Mucosa of stomach (tissue), 1 donor: ENCODE data around the gene DPH1.

Experiments used
- H3K27me3 ChIP-seq: one replicate; pipeline ENCODE4 v1.7.0; 2013; ENCODE audit warnings: mild to moderate bottlenecking, low read length; ENCODE audit not compliant: control insufficient read depth, insufficient read depth
- H3K36me3 ChIP-seq: one replicate; pipeline ENCODE4 v1.7.0; 2013; ENCODE audit warnings: low read length; ENCODE audit not compliant: control insufficient read depth, insufficient read depth
- H3K4me1 ChIP-seq: one replicate; pipeline ENCODE4 v1.7.0; 2013; ENCODE audit warnings: mild to moderate bottlenecking, low read length; ENCODE audit not compliant: control insufficient read depth, insufficient read depth
- H3K4me3 ChIP-seq: one replicate; pipeline ENCODE4 v1.7.0; 2013; ENCODE audit warnings: low read length
- H3K9ac ChIP-seq: one replicate; pipeline ENCODE4 v1.7.0; 2013; ENCODE audit warnings: mild to moderate bottlenecking, low read length, moderate library complexity
- H3K9me3 ChIP-seq: one replicate; pipeline ENCODE4 v1.7.0; 2013; ENCODE audit warnings: mild to moderate bottlenecking, low read length, moderate library complexity; ENCODE audit not compliant: control insufficient read depth
- donor health status: Pancreatic carcinoma.

Gene DPH1

DNA sequence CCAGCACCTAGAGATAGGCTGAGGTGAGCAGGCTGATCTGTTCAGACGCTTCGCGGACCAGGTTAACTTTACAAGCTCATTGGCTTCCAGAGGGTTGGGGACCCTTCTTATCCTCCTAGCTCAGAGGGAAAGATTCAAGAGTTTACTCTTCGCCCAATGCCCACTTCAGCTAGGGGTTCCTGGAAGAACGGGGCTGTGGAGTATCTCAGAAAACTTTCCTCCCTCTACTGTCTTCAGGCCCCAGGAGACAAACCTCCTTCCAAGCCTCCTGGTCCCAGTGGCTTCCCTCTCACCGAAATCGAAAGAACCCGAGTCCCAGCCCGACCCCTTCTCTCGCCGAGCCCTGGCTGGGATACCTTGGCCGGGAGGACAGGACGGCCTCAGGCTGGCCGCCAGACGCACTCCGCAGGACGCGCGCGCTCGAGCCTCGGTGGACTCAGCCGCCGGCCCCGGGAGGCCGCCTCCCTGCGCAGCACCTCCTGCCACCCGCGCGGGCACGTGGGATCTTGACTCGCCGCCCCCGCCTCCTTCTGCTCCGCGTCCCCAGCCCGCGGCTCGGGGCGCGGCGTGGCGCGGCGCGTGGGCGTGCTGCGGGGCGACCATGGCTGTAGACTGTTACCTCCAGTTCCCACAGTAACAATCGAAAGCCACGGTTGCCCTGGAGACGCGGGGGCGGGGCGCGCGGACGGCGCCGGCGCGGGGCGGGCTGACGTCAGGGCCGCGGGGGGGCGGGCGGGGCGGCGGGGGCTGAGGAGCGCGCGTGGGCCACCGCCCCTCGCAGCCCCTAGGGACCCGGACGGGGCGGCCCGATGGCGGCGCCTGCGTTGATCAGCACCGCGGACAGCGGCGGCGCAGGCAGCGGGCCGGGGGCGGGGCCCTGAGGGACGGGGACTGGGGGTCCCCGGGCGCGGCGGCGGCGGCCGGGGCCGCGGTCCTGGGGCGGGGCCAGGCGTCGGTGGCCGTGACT, 19.7 kb downstream of the DPH1 start:
- no peaks in the 10 kb centered on the region for H3K36me3 ChIP-seq
- peaks cover 31% of the 10 kb centered on the region for H3K27me3 ChIP-seq
- H3K9ac ChIP-seq: peak overlapping the region; percentile 64
- H3K4me3 ChIP-seq: peak overlapping the region; percentile 56
- H3K9me3 ChIP-seq: no peaks in the 10 kb centered on the region
- peaks cover 24% of the 10 kb centered on the region for H3K4me1 ChIP-seq

DNA sequence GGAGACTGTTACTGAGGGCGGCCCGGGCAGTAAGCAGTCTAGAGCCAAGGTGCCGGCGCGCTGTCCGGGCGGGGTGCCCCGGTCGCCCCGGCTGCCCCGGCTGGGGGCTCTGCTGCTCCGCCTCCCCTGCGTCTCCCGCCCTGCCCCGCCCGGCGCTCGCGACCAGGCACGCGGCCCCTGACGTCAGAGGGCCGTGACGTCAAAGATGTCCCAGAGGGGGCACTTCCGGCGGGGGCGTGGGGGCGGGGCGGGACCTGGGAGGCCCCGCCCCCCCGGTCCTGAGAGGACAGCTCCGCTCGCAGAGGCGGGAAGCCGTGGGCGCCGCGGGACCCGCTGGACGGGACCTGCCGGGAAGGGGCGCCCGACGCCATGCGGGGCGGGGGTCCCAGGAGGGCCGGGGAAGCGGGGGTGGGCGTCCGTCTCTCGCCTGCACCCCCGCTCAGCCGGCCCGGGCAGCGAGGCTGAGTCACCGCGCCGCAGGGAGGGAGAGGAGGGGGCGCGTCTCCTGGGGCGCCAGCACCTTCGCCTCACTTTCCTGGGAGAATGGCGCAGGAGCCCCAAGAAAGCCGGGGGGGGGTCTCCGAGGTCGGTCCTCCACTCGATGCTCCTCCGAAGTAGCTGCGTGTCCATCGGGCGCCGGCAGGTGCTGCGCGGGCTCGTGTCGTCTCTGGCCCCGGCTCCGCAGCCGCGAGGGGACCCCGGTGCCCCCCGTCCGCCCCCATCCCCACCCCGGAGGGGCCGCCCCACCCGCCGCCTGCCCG, 20.5 kb downstream of the DPH1 start:
- peaks cover 39% of the 10 kb centered on the region for H3K27me3 ChIP-seq
- no peak overlapping the region for H3K9ac ChIP-seq
- no peaks in the 10 kb centered on the region for H3K36me3 ChIP-seq
- H3K9me3 ChIP-seq: no peaks in the 10 kb centered on the region
- no peak overlapping the region for H3K4me3 ChIP-seq
- peaks cover 30% of the 10 kb centered on the region for H3K4me1 ChIP-seq

DNA sequence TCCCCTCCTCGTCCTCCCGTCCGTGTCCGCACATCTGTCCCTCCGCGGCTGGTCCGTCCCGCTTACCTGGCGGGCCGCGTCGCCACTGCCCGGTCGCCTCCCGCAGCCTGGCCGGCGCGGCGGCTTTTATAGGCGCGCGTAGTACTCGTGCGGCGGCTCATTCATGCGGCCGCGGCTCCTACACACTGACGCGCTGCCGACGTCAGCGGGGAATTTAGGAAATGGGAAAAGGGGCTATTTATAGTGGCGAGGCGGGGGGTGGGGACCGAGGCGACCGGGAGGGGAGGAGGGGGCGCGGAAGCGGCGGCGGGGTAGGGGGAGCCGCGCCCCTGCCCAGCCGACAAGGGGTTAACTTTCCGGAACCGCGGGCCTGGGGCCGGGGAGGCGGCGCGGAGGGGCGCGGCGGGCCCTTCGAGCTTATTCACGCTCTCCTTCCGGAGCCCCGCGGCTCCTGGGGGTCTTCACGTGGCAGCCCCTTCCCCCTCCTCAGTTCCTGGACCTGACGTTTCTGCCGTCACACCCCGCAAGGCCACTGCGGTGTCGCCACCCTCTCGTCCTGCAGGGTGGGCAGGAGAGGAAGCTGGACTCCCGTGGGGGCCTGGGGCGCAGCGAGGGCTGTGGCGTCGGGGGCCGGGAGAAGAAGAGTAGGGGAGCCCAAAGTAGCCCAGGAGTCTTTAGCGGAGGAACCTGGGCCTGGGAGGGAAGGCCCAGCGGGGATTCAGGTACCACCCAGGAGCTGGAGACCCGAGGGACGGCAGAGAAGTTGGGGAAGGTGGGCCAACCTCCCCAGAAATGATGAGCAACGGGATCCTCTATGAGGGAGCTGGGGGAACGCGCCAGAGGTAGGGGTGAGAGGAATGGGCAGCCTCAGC, 21.3 kb downstream of the DPH1 start:
- H3K9me3 ChIP-seq: no peaks in the 10 kb centered on the region
- no peak overlapping the region for H3K4me3 ChIP-seq
- H3K9ac ChIP-seq: no peak overlapping the region
- H3K27me3 ChIP-seq: peaks cover 45% of the 10 kb centered on the region
- peaks cover 31% of the 10 kb centered on the region for H3K4me1 ChIP-seq
- no peaks in the 10 kb centered on the region for H3K36me3 ChIP-seq

DNA sequence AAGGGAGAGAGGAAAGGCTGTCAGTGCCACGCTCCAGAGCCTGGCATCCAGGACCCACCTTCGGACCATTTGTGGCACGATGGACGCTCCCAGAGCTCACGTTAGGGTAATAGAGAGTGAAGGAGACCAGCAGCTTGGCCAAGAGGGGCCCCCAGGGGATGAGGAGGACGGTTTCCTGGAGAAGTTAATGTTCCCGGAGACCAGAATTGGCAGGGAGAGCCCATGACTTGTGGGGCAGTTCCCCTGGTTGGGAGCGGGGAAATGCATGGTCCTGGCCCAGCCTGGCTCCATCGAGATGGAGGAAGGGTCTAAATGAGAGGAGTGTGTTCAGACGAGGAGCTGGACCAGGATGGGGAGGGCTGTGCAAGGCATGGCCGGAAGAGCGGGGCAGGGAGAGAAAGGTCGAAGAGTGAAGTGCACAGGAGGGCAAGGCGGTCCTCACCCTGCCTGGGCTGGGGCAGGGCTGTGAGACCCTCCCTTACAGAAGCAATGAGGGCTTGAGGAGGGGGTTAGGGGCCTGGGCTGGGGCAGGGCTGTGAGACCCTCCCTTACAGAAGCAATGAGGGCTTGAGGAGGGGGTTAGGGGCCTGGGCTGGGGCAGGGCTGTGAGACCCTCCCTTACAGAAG, 22.1 kb downstream of the DPH1 start:
- Histone ChIP-seq H3K9me3 (no peaks in the 10 kb centered on the region), H3K27me3 (peaks cover 50% of the 10 kb centered on the region), H3K4me1 (peaks cover 37% of the 10 kb centered on the region), H3K9ac (no peak overlapping the region), H3K4me3 (no peak overlapping the region), H3K36me3 (no peaks in the 10 kb centered on the region)

DNA sequence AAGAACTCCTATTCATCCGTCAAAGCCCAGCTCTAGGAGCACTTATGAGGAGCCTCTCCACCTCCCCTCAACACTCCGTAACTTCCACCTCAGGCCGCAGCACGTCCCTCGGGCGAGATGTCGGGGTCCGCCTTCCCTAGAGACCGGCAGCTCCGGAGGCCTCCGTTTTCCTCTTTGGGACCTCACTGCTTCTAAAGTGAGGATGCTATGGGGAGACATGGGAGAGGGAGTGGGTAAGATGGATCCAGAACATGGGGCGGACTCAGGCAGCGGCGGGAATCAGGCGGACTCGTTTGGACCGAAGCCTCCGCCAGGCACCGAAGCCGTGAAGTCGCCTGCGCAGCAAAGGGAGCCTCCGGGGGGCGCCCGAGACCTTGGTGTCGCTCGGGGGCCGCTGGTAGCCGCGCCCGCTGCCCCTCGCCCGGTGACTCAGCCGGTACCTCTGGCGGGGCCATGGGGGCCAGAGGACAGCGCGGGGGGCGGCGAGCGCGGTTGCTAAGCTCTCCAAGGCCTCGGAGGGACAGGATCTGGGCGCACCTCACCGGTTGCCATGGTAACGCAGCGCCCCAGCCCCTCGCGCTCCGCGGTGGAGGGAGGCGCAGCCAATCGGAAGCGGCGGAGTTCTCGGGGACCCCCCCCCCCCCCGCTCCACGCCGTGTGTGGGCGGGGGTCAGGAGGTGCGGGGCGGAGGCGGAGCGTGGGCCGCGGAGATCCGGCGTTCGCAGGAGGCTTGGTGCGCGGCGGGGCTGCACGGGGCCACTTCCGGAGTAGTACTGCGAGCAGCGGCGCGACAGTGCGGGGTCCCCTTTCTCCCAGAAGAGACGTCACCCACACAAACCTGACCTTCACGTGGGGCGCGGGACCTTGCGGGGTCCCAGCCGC, 23.7 kb downstream of the DPH1 start:
- no peak overlapping the region for H3K4me3 ChIP-seq
- no peaks in the 10 kb centered on the region for H3K9me3 ChIP-seq
- H3K4me1 ChIP-seq: peaks cover 46% of the 10 kb centered on the region
- H3K9ac ChIP-seq: no peak overlapping the region
- peaks cover 66% of the 10 kb centered on the region for H3K27me3 ChIP-seq
- H3K36me3 ChIP-seq: no peaks in the 10 kb centered on the region

DNA sequence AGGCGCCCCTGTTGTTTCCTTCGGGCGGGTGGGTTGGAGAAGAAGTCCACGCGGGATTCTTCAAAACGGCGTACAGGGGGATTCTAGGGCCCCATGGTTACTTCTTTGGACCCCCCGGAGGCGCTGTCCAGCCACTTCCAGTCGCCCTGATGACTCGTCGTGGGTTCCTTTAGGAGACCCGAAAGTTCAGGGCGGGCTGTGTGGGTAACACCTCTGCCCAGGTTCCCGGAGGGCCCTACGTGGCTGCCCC, 24.2 kb downstream of the DPH1 start:
- H3K9me3 ChIP-seq: no peaks in the 10 kb centered on the region
- no peak overlapping the region for H3K4me3 ChIP-seq
- peaks cover 69% of the 10 kb centered on the region for H3K27me3 ChIP-seq
- peaks cover 45% of the 10 kb centered on the region for H3K4me1 ChIP-seq
- H3K36me3 ChIP-seq: no peaks in the 10 kb centered on the region
- no peak overlapping the region for H3K9ac ChIP-seq

DNA sequence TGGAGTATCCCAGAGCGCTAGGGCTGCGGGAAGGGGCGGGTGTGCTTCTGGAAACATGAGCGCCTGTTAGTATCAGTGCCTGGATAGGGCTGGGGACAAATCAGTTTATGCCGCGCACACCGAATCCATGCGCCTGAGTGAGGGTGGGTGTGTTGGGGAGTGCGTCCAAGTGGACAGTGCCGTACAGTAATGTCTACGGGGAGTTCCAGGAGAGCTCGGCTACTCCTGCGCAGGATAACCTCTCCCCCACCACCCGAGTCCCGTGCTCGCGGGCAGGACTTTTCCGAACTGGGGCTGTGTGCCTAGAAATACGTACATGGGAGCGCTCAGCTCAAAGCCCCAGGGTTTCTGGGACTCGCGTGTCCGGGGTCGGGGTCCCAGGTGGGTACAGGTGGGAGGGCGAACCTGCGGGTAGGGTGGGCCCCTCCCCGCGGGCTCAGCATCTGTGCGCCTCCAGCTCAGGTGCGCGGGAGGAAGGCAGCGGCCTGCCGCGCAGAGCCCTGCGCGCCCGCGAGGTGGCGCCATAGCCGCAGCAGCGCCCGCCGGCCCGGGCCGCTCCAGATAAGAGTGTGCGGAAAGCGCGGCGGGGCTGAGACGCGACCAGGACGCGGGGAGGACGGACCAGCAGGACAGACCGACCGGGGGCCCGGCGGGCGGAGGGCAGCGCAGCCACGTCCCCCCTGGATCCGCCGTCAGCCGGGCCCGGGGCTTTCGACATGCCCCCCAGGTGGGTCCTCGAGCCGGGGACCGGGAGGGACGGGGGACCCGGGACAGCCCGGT, 24.7 kb downstream of the DPH1 start, which contains the start of gene HIC1:
Gene HIC1 (plus strand): TSS at position 592 of the 780 bp plus-strand sequence. CDS start 1,588 bp downstream, outside the sequence.
- no peak within 1 kb of the TSS for H3K4me3 ChIP-seq
- peak within 1 kb of the TSS; percentile 57 for H3K9ac ChIP-seq
- peaks cover 43% of the 10 kb centered on the region for H3K4me1 ChIP-seq
- H3K27me3 ChIP-seq: peaks cover 72% of the 10 kb centered on the region
- H3K9me3 ChIP-seq: no peaks in the 10 kb centered on the region
- no peaks in the 10 kb centered on the region for H3K36me3 ChIP-seq

DNA sequence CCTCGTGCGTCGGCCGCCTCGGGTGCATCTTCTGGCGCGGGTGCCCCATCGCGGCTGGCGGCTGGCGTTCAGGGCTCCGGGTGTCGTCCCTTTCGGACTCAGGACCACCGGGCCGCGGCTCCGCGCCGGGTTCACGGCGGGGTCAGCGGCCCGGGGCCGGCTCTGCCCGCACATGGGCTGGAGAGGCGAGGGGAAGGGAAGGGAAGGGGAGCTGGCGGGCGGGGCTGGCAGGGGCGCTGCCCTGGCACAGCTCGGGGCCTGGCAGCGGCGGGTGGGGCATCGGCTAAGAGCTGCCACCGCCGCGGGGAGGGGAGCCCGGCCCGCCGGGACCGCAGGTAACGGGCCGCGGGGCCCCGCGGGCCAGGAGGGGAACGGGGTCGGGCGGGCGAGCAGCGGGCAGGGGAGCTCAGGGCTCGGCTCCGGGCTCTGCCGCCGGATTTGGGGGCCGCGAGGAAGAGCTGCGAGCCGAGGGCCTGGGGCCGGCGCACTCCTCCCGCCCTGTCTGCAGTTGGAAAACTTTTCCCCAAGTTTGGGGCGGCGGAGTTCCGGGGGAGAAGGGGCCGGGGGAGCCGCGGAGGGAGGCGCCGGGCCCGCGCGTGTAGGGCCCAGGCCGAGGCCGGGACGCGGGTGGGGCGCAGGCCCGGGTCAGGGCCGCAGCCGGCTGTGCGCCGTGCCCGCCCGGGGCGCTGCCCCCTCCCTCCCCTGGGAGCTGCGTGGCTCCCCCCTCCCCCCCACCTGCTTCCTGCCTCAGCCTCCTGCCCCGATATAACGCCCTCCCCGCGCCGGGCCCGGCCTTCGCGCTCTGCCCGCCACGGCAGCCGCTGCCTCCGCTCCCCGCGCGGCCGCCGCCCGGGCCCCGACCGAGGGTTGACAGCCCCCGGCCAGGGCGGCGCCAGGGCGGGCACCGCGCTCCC, 25.6 kb downstream of the DPH1 start:
- Histone ChIP-seq H3K9ac (peak overlapping the region; percentile 57), H3K4me1 (peaks cover 52% of the 10 kb centered on the region), H3K9me3 (no peaks in the 10 kb centered on the region)

DNA sequence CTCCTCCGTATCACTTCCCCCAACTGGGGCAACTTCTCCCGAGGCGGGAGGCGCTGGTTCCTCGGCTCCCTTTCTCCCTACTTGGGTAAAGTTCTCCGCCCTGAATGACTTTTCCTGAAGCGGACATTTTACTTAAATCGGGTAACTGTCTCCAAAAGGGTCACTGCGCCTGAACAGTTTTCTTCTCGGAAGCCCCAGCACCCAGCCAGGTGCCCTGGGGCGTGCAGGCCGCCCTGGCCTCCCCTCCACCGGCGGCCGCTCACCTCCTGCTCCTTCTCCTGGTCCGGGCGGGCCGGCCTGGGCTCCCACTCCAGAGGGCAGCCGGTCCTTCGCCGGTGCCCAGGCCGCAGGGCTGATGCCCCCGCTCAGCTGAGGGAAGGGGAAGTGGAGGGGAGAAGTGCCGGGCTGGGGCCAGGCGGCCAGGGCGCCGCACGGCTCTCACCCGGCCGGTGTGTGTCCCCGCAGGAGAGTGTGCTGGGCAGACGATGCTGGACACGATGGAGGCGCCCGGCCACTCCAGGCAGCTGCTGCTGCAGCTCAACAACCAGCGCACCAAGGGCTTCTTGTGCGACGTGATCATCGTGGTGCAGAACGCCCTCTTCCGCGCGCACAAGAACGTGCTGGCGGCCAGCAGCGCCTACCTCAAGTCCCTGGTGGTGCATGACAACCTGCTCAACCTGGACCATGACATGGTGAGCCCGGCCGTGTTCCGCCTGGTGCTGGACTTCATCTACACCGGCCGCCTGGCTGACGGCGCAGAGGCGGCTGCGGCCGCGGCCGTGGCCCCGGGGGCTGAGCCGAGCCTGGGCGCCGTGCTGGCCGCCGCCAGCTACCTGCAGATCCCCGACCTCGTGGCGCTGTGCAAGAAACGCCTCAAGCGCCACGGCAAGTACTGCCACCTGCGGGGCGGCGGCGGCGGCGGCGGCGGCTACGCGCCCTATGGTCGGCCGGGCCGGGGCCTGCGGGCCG, 26.5 kb downstream of the DPH1 start:
- Histone ChIP-seq H3K36me3 (peaks cover 5% of the 10 kb centered on the region), H3K9me3 (no peaks in the 10 kb centered on the region), H3K4me3 (no peak overlapping the region), H3K4me1 (peaks cover 61% of the 10 kb centered on the region), H3K9ac (peak overlapping the region; percentile 47), H3K27me3 (peaks cover 68% of the 10 kb centered on the region)

More for the DNA sequence above, 25.6 kb downstream of the DPH1 start:
- H3K36me3 ChIP-seq: no peaks in the 10 kb centered on the region
- peaks cover 72% of the 10 kb centered on the region for H3K27me3 ChIP-seq
- H3K4me3 ChIP-seq: no peak overlapping the region
